Caco-2 (cell line): ENCODE data around the gene TXNRD1. TPM values are rescaled to one million over a fixed set of nuclear protein-coding genes. Genes with fewer than 3 reads are reported as not detected.

Experiments
- BruUV-seq: library from RNA; stranded (reverse); fragments of 400-500 nt; replicated peaks from 2 replicates; lab custom pipeline; 2021; lab: Mats Ljungman, UMichigan
- CTCF ChIA-PET: fragments of 300-600 bp; sonication (Branson Sonifier 250); formaldehyde crosslinking; loops from one replicate; lab custom pipeline; 2022; ENCODE audit warnings: antibody characterized with exemption; lab: Charles Lee
- POLR2A ChIA-PET: fragments of 300-600 bp; sonication (Branson Sonifier 250); formaldehyde crosslinking; loops from one replicate; lab custom pipeline; 2022; ENCODE audit warnings: antibody characterized with exemption; lab: Charles Lee
- DNase-seq, 2 experiments: peaks; one replicate each; pipeline versions ENCODE4 v3.0.0 to v3.0.0-alpha.2; 2020 to 2022
- H3K27me3 ChIP-seq: replicated peaks from 2 replicates; pipeline ENCODE4 v1.6.0; 2011; ENCODE audit warnings: low read length; ENCODE audit not compliant: control insufficient read depth, insufficient read depth
- H3K36me3 ChIP-seq: 2 replicates; pipeline ENCODE4 v1.5.1; 2011; ENCODE audit warnings: low read length; ENCODE audit not compliant: control insufficient read depth, insufficient read depth
- H3K4me1 ChIP-seq: fragments of 250-450 bp; sonication (Bioruptor Pico); 2 replicates; pipeline ENCODE4 v1.5.1; 2020; ENCODE audit warnings: mild to moderate bottlenecking
- H3K4me3 ChIP-seq: 2 replicates; pipeline ENCODE4 v1.5.1; 2011; ENCODE audit warnings: low read depth, mild to moderate bottlenecking, control low read depth, low read length
- H3K9me3 ChIP-seq: fragments of 250-450 bp; sonication (Bioruptor Pico); 2 replicates; pipeline ENCODE4 v1.5.1; 2020; ENCODE audit warnings: mild to moderate bottlenecking, moderate library complexity
- H3K27ac Mint-ChIP-seq: one replicate; pipeline ENCODE4 v1.8.0; 2022; ENCODE audit warnings: mixed read lengths; ENCODE audit not compliant: unreplicated experiment
- H3K27me3 Mint-ChIP-seq: one replicate; pipeline ENCODE4 v1.8.0; 2022; ENCODE audit warnings: mixed read lengths; ENCODE audit not compliant: insufficient read depth, unreplicated experiment
- H3K36me3 Mint-ChIP-seq: one replicate; pipeline ENCODE4 v1.8.0; 2022; ENCODE audit warnings: mild to moderate bottlenecking, mixed read lengths; ENCODE audit not compliant: insufficient read depth, unreplicated experiment
- H3K4me1 Mint-ChIP-seq: one replicate; pipeline ENCODE4 v1.8.0; 2022; ENCODE audit warnings: low read depth, mixed read lengths; ENCODE audit not compliant: unreplicated experiment
- H3K4me3 Mint-ChIP-seq: one replicate; pipeline ENCODE4 v1.8.0; 2022; ENCODE audit warnings: mild to moderate bottlenecking, moderate library complexity, mixed read lengths; ENCODE audit not compliant: unreplicated experiment
- H3K9me3 Mint-ChIP-seq: one replicate; pipeline ENCODE4 v1.8.0; 2022; ENCODE audit warnings: mixed read lengths; ENCODE audit not compliant: unreplicated experiment
- intact Hi-C: fragments of 100-400 bp; cut with micrococcal nuclease; formaldehyde crosslinking; loops from one replicate; pipeline ENCODE4 v1.10.0; 2022; ENCODE audit not compliant: unreplicated experiment
- total RNA-seq: library from RNA; stranded (reverse); gene quantifications from 2 replicates; pipeline ENCODE4 v1.2.3, GENCODE V29; 2022
- TF ChIP-seq, protein P1 (sequence below), 2 experiments: fragments of 200-600 bp in 1 of 2; IDR thresholded peaks; 1 replicate in 1 of 2; 2 replicates in 1 of 2; pipeline versions ENCODE4 v1.5.1 to v1.8.0; 2011 to 2022; ENCODE audit warnings: antibody characterized with exemption in 1 of 2, control low read depth in 1 of 2, inconsistent platforms in 1 of 2, low read depth in 1 of 2, low read length in 1 of 2, mild to moderate bottlenecking in 1 of 2, moderate library complexity in 1 of 2; ENCODE audit not compliant: insufficient read depth in 1 of 2, severe bottlenecking in 1 of 2, unreplicated experiment in 1 of 2

The TXNRD1 gene
- total RNA-seq, 1 experiment from 2014 or later, result 115 TPM

DNA sequence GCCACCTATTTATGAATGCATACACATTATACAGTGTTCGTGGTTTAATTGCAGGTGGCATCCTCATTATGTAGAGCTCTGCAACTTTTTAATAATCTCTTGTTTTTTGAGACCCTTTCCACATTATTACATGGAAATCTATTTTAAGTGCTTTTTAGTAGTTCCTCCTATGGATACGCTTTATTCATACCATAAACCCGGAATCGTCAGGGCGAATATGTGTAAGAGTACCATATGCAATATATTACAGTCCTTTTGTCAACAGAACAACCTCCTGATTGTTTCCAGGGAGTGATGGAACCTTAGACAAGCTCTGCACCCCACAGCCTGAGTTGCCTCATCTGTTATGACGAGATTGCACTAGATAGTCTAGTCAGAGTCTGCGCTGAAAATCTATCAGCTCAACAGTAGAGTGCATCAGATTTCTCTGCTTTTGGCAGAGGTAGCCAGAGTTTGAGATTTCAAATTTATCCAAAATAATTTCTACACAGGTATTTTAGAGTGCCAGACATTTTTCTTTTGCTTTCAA is 121.5 kb downstream of the TXNRD1 start:
- H3K27me3 ChIP-seq, result no peaks in the 10 kb centered on the region
- H3K4me3 ChIP-seq, result no peak overlapping the region
- CTCF ChIA-PET, result no interaction called here
- no peaks in the 10 kb centered on the region for H3K4me1 ChIP-seq
- POLR2A ChIA-PET, result no interaction called here
- H3K36me3 Mint-ChIP-seq, result peaks cover 70% of the 10 kb centered on the region
- H3K9me3 ChIP-seq, result 0 out of 2 replicates have a peak, but pooled peaks cover 2% of the 10 kb centered on the region
- BruUV-seq, result no TSS peak
- no peak overlapping the region for H3K27ac Mint-ChIP-seq
- TF ChIP-seq, protein P1, sequence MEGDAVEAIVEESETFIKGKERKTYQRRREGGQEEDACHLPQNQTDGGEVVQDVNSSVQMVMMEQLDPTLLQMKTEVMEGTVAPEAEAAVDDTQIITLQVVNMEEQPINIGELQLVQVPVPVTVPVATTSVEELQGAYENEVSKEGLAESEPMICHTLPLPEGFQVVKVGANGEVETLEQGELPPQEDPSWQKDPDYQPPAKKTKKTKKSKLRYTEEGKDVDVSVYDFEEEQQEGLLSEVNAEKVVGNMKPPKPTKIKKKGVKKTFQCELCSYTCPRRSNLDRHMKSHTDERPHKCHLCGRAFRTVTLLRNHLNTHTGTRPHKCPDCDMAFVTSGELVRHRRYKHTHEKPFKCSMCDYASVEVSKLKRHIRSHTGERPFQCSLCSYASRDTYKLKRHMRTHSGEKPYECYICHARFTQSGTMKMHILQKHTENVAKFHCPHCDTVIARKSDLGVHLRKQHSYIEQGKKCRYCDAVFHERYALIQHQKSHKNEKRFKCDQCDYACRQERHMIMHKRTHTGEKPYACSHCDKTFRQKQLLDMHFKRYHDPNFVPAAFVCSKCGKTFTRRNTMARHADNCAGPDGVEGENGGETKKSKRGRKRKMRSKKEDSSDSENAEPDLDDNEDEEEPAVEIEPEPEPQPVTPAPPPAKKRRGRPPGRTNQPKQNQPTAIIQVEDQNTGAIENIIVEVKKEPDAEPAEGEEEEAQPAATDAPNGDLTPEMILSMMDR (IDR thresholded peaks at IDR 0.05; ENCODE audit: insufficient read depth in 1 of 2, low read depth in 1 of 2, low read length in 1 of 2, severe bottlenecking in 1 of 2, unreplicated experiment in 1 of 2), result no peak
- no peak for DNase-seq
- peaks cover 2% of the 10 kb centered on the region for H3K36me3 ChIP-seq
- intact Hi-C loops, result no loop called here
- no peak overlapping the region for H3K4me3 Mint-ChIP-seq
- H3K4me1 Mint-ChIP-seq, result no peaks in the 10 kb centered on the region
- H3K27me3 Mint-ChIP-seq, result no peaks in the 10 kb centered on the region
- no peaks in the 10 kb centered on the region for H3K9me3 Mint-ChIP-seq

DNA sequence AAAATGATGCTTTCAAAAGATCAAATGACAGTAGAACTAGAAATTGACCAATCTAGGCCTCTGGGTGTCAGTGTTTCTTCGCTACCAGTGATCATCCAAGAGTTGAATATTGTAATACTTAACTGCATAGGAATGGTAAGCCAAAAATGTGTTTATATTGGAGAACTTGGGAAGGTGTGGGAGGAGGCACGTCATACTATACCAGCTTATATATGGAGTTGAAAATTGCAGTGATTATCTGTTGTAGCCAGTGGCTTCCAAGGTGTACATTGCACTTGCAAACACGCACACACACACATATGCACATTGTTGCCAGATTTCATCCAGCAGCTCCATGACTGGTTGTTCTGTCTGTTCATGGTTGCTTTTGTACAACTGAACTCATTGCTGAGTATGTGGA is 124.1 kb downstream of the TXNRD1 start:
- Mint-ChIP-seq H3K9me3 (no peaks in the 10 kb centered on the region), H3K4me1 (no peaks in the 10 kb centered on the region), H3K4me3 (no peak overlapping the region), H3K27me3 (no peaks in the 10 kb centered on the region), H3K27ac (no peak overlapping the region), H3K36me3 (peaks cover 76% of the 10 kb centered on the region)
- no peak for DNase-seq
- Histone ChIP-seq H3K36me3 (peaks cover 5% of the 10 kb centered on the region), H3K27me3 (no peaks in the 10 kb centered on the region), H3K4me1 (no peaks in the 10 kb centered on the region), H3K9me3 (no peaks in the 10 kb centered on the region), H3K4me3 (no peak overlapping the region)
- TF ChIP-seq, protein P1 (IDR thresholded peaks at IDR 0.05; ENCODE audit: insufficient read depth in 1 of 2, low read depth in 1 of 2, low read length in 1 of 2, severe bottlenecking in 1 of 2, unreplicated experiment in 1 of 2), result no peak
- BruUV-seq, result no TSS peak
- POLR2A ChIA-PET, result no interaction called here
- intact Hi-C loops, result no loop called here
- CTCF ChIA-PET, result no interaction called here

- POLR2A ChIA-PET, result no interaction called here
- H3K9me3 Mint-ChIP-seq, result no peaks in the 10 kb centered on the region
- CTCF ChIA-PET, result no interaction called here
- Histone ChIP-seq H3K4me1 (no peaks in the 10 kb centered on the region), H3K4me3 (no peak overlapping the region), H3K9me3 (no peaks in the 10 kb centered on the region), H3K36me3 (peaks cover 5% of the 10 kb centered on the region), H3K27me3 (no peaks in the 10 kb centered on the region)
- TSS peak; percentile 9 for BruUV-seq
- no peaks in the 10 kb centered on the region for H3K4me1 Mint-ChIP-seq
- H3K4me3 Mint-ChIP-seq, result no peak overlapping the region
- no peak for DNase-seq
- TF ChIP-seq, protein P1 (IDR thresholded peaks at IDR 0.05; ENCODE audit: insufficient read depth in 1 of 2, low read depth in 1 of 2, low read length in 1 of 2, severe bottlenecking in 1 of 2, unreplicated experiment in 1 of 2), result no peak
- no peak overlapping the region for H3K27ac Mint-ChIP-seq
- H3K27me3 Mint-ChIP-seq, result no peaks in the 10 kb centered on the region
- H3K36me3 Mint-ChIP-seq, result peaks cover 76% of the 10 kb centered on the region
- intact Hi-C loops, result no loop called here
These were observed 124.6 kb downstream of the TXNRD1 start for GRCh38 chr12:104340177-104340576.
